ENCODE data around the gene DGKD. TPM values are rescaled to one million over a fixed set of nuclear protein-coding genes. Genes with fewer than 3 reads are reported as not detected.
A peak's percentile ranks its signal among the peaks of the same experiment; 100 is the strongest.

The DGKD gene
- total RNA-seq, 4 donors from 2014 or later = 9.1 to 21.9 (median 17.8) TPM

DNA sequence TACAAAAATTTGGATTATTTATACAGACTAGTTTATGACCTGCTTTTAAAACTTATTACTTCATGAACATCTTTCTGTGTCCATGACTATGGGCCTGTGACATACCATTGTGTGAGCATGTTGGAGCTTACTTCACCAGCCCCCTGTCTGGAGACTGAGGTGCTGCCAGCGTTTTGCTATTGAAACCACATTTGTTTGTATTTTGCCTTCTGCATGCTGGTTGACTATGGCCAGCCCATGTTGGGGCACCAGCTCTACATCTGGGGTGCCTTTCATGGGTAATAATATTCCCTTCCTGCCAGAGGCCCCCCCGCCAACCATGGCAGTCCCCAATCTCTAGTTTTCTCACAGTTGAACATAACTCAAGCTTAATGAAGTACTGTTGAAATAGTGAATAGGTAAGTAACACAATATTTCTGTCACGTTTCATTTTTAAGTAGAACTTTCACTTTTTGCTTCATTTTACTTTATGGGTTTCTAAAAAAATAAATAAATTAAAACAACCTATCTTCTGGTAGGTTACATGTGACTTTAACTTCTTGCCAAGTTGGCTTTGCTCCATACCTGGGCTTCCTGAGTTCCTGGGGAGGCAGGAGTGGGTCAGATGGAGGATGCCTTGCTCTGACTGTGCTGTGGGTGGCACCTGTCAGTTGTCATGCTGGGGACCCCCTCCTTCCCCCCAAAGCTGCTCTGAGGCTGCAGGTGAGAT is 63.9 kb downstream of the DGKD start:
- TF ChIP-seq POLR2A (IDR thresholded peaks at IDR 0.05) (no peak), POLR2AphosphoS5 (IDR thresholded peaks at IDR 0.05) (no peak), EP300 (IDR thresholded peaks at IDR 0.05) (no peak)
- TF ChIP-seq, protein P1, sequence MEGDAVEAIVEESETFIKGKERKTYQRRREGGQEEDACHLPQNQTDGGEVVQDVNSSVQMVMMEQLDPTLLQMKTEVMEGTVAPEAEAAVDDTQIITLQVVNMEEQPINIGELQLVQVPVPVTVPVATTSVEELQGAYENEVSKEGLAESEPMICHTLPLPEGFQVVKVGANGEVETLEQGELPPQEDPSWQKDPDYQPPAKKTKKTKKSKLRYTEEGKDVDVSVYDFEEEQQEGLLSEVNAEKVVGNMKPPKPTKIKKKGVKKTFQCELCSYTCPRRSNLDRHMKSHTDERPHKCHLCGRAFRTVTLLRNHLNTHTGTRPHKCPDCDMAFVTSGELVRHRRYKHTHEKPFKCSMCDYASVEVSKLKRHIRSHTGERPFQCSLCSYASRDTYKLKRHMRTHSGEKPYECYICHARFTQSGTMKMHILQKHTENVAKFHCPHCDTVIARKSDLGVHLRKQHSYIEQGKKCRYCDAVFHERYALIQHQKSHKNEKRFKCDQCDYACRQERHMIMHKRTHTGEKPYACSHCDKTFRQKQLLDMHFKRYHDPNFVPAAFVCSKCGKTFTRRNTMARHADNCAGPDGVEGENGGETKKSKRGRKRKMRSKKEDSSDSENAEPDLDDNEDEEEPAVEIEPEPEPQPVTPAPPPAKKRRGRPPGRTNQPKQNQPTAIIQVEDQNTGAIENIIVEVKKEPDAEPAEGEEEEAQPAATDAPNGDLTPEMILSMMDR (IDR thresholded peaks at IDR 0.05) = no peak
- Histone ChIP-seq H3K4me1 (peaks cover 3 to 62% (median 19%) of the 10 kb centered on the region in 3 donors), H3K27ac (peak overlapping the region in 3 of 4 donors; percentile 57 to 73 (median 64)), H3K4me3 (peak overlapping the region in 1 of 2 donors; percentile 23), H3K9me3 (no peaks in the 10 kb centered on the region), H3K36me3 (no peaks in the 10 kb centered on the region), H3K27me3 (no peaks in the 10 kb centered on the region)
- no peak for ATAC-seq
- WGBS, 2 donors (ENCODE audit: low coverage in 1 of 2) = 72 to 79% methylated on average over 2 to 3 of the region's 3 CpGs

GRCh38 chr2:233418761-233419546 is 64.7 kb downstream of the DGKD start:
- peak overlapping the region in 1 of 2 donors; percentile 23 for H3K4me3 ChIP-seq
- H3K36me3 ChIP-seq = no peaks in the 10 kb centered on the region
- no peaks in the 10 kb centered on the region for H3K9me3 ChIP-seq
- ATAC-seq = peak; percentile 77
- peak overlapping the region in 3 of 4 donors; percentile 57 to 73 (median 64) for H3K27ac ChIP-seq
- peak; percentile 69 for TF ChIP-seq POLR2AphosphoS5 (IDR thresholded peaks at IDR 0.05)
- TF ChIP-seq EP300 (IDR thresholded peaks at IDR 0.05) = no peak
- TF ChIP-seq, protein P1 (IDR thresholded peaks at IDR 0.05) = no peak
- TF ChIP-seq POLR2A (IDR thresholded peaks at IDR 0.05) = no peak
- H3K27me3 ChIP-seq = no peaks in the 10 kb centered on the region
- H3K4me1 ChIP-seq = peaks cover 2 to 55% (median 19%) of the 10 kb centered on the region in 3 donors
- 20 to 51% methylated on average over 8 to 16 of the region's 19 CpGs for WGBS, 2 donors (ENCODE audit: low coverage in 1 of 2)

DNA sequence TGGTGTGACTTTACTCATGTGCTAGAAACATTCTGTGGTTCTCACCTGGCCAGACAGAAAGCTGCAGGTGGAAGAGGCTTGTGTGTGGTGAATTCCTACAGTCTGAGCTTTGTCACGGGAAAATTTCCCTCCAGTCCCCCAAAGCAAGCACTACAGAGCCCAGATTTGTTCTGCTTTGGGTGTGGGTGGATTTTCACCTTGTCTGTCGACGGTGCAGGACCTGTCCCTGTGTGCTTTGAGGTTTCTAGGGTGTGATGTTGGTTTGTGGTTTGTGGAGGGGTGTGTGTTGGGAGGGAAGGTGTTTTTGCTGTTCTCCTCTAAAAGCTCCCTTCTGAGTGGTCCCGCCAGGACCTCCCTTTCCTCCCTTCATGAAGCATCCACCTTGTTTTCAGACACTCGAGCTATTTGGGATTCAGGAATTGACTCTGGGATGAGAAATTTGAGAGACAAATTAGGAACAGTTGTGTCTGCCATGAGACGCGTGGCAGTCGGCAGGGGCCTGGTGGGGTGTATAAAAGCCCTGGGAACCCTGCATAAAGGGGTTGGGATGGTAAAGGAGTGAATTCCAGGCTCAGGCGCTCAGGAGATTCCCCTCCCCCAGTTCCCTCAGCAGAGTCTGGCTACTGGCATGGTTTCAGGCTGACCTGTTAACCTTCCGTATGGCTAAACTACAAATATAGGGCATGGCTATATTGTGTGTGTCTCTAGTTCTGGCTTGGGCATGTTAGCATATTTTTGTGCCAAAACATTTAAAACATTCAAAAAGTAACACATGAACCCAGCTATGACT is 65.5 kb downstream of the DGKD start:
- Histone ChIP-seq H3K4me1 (peaks cover 0 to 46% (median 19%) of the 10 kb centered on the region in 3 donors), H3K27ac (peak overlapping the region in 3 of 4 donors; percentile 57 to 73 (median 64)), H3K4me3 (no peak overlapping the region), H3K9me3 (no peaks in the 10 kb centered on the region), H3K27me3 (no peaks in the 10 kb centered on the region), H3K36me3 (no peaks in the 10 kb centered on the region)
- ATAC-seq = no peak
- 44 to 70% methylated on average over 2 to 9 of the region's 10 CpGs for WGBS, 2 donors (ENCODE audit: low coverage in 1 of 2)
- TF ChIP-seq POLR2AphosphoS5 (IDR thresholded peaks at IDR 0.05) (no peak), EP300 (IDR thresholded peaks at IDR 0.05) (no peak), POLR2A (IDR thresholded peaks at IDR 0.05) (no peak)
- TF ChIP-seq, protein P1 (IDR thresholded peaks at IDR 0.05) = no peak

DNA sequence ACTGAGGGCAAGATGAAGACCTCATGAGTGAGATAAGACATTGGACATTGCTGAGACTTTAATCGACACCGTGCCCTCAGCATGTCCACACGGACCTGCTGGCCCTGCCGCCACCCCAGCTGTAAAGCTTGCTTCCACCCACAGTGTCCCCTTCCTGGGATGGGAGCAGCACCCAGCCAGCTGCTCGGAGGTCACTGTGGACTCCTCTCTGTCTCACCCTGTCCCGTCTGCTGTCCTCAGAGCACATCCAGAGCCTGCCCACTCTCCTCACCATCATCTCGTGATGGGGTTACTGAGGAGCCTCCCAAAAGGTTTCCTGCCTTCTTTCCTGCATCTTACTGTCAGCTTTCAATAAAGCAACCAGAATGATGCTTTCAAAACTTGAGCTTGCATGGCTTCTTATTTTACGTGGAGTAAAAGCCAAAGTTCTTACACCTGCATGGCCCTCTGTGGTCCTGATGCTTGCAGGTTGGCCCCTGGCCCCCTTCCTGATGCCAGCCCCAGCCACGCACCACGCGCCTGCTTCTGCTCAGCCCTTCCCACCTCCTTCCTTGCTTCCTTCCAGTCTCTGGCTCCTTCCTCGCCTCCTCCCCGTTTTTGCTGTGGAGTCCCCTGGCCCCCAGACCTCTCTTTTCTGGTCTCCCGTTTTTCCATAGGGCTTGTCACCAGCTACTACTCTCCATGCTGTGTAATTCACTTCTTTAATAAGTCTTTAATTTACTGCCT is 67.0 kb downstream of the DGKD start:
- Histone ChIP-seq H3K27me3 (no peaks in the 10 kb centered on the region), H3K4me3 (no peak overlapping the region), H3K9me3 (no peaks in the 10 kb centered on the region), H3K4me1 (peaks cover 0 to 39% (median 19%) of the 10 kb centered on the region in 3 donors), H3K36me3 (no peaks in the 10 kb centered on the region), H3K27ac (peak overlapping the region in 1 of 4 donors; percentile 57)
- TF ChIP-seq, protein P1 (IDR thresholded peaks at IDR 0.05) = no peak
- no peak for TF ChIP-seq EP300 (IDR thresholded peaks at IDR 0.05)
- no peak for TF ChIP-seq POLR2A (IDR thresholded peaks at IDR 0.05)
- TF ChIP-seq POLR2AphosphoS5 (IDR thresholded peaks at IDR 0.05) = no peak
- ATAC-seq = no peak
- 80 to 91% methylated on average over 4 to 8 of the region's 14 CpGs for WGBS, 2 donors (ENCODE audit: low coverage in 1 of 2)

All from gastroesophageal sphincter (tissue), 4 donors.